HG03060 (cell line): ENCODE data around the gene SHISAL1.
"Not testable (repeated sequence)": the region's sequence is repeated elsewhere in the genome, so short reads cannot be mapped to it uniquely, and the experiment has no call there.

ENCODE experiments used
- ATAC-seq: cut with Tn5 transposase; IDR thresholded peaks from one replicate; pipeline ENCODE4 v1.9.1; 2021; ENCODE audit warnings: low read depth, moderate number of reproducible peaks; ENCODE audit not compliant: unreplicated experiment

SHISAL1 gene

GRCh38 chr22:44305455-44305854 lies 7.3 kb downstream of the SHISAL1 start:
- ATAC-seq: no peak

- no peak for ATAC-seq
Observed at GRCh38 chr22:44304911-44305310, 7.8 kb downstream of the SHISAL1 start.

- no peak for ATAC-seq
Observed at GRCh38 chr22:44304354-44304753, 8.4 kb downstream of the SHISAL1 start.

- not testable (repeated sequence) for ATAC-seq
Observed at GRCh38 chr22:44302363-44302762, 10.4 kb downstream of the SHISAL1 start.

GRCh38 chr22:44301039-44301438 lies 11.7 kb downstream of the SHISAL1 start:
- no peak for ATAC-seq

DNA sequence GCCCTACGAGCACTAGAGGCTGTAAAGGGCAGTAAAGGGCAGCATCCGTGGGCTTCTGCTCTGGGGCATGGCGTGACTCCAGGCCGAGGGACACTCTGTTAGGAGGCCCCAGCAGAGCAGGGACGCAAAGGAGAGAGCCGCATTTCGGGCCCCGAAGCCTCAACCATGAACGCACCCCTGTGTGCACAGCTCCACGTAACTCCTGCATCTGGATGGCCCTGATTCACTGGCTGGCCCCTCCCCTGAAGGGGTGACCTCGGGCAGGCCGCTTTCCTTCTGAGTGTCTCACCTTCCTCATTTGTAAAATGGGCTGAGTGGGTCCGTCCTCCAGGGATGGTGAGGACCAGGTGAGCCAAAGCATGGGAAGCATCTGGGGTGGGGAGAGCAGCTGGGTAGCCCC lies 13.6 kb downstream of the SHISAL1 start:
- ATAC-seq: no peak

DNA sequence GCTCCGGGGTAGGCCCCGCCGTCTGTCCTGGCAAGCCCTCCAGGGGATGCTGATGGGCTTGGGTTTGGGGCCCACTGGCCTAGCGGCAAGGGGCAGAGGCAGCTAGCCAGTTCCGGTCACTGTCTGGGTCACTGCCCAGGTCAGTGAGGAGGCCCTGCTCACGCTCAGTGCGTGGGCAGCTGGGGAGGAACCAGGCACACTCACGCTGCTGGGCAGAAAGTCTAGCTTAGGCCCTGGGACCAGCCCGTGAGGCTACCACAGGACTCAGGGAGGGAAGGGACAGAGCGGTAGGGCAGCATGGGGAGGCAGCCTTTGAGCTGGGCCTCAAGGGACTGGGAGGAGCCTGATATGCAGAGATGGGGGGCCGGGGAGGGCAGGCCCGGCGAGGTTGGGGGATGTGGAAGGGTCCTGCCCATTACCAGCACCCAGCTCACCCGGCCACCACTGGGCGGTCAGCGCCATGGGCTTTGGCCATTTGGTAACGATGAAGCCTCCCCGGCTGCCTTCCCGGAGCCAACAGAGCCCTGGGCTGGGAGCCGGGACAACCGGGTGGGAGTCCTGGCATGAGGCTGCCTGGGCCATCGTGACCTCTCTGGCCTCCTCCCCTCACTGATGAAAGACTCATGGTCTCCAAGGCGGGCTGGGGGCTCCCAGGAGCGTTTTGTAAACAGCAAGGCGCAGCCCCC lies 14.2 kb downstream of the SHISAL1 start:
- no peak for ATAC-seq

DNA sequence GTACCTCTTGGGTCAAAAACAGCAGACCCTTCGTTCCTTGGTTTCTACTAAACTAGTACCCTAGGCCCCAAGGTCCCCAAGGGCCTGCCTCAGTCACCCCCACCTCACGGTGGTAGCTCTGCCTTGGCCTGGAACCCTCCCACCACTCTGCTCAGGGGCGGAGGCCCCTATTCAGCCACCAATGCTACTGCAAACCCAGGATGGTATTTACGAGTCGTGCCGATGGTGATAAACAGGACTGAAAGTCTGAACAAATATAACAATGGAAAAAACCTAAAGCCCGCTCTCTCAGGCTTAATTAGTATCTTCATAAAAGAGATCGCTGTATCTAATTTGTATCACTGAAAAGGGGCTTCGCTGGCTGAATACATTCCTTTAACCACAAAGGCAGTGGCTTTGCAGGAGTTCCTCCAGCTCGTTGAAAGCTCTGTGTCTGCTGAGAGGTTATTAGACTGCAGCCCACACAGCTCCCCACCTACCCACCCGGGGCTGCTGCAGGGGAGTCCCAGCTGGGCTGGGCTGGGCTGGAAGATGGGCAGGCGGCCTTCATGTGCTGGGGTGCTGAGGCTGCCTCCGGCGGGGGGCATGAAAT lies 15.2 kb downstream of the SHISAL1 start:
- no peak for ATAC-seq

- ATAC-seq: no peak
Observed at GRCh38 chr22:44295406-44295805, 17.3 kb downstream of the SHISAL1 start.

DNA sequence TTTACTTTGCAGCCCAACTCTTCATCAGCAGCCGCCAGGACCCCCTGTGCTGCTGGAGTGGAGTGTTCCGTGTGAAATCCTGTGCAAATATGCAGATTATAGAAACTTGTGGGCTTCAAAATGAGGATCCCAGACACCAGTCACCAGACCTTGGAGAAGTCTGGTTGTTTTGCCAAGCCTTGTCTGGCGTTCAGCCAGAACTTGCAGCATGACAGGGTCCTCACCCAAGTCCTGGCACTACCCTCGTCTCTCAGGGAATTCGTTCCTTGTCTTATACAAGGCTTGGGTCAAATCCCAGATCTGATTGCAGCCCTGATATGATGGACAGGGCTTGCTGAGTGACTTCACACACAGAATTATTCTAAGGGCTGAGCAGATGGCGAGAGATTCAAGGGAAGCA lies 18.9 kb downstream of the SHISAL1 start:
- ATAC-seq: no peak

GRCh38 chr22:44293034-44293433 lies 19.7 kb downstream of the SHISAL1 start:
- ATAC-seq: no peak

DNA sequence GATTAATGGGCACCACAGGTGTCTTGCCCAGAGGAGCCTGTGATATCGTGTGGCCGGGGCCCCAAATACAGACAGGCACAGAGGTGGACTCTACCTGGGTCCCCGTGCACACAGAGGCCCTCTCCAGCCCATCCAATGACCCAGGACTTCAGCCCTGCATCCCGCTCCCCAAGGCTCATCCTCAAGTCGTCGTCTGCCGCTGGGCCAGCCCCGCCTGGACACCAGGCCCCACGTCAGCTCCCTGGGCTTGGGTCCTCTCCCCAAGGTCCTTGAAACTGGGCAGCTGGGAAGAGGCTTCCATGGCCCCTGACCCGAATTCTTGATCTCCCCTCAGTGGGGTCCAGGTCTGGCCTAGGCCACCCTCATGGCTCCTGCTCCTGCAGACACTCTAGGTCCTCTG lies 20.2 kb downstream of the SHISAL1 start:
- no peak for ATAC-seq

DNA sequence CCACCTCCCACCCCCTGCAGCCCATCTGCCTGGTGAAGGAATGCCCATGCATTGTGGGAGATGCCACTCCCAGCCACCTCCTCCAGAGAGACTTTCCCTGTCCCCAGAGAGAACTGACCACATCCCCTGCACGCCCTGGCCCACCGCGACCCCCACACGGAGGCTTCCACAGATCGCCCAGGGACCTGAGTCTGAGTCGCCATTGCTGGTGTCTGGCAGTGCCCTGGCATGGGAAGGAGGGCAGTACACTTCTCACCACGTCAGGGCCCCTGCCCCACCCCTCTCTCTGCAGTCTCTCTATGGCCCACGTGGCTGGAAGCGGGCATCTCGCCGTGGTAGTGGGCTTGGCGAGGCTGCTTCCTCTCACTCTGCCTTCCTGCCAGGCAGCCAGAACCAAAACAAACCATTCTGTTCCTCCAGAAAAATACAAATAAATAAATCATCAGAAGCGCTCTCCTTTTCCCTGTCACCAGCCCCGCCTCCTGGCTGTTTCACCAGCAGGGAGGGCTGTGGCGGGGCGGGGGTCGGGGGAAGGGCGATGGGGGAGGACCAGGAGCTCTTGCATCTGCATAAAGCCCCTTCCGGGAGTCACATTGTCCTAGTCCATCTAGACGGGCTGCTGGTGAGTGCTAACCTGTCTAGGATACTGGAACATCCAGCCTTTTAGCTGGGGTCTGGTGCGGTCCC lies 20.9 kb downstream of the SHISAL1 start:
- no peak for ATAC-seq

DNA sequence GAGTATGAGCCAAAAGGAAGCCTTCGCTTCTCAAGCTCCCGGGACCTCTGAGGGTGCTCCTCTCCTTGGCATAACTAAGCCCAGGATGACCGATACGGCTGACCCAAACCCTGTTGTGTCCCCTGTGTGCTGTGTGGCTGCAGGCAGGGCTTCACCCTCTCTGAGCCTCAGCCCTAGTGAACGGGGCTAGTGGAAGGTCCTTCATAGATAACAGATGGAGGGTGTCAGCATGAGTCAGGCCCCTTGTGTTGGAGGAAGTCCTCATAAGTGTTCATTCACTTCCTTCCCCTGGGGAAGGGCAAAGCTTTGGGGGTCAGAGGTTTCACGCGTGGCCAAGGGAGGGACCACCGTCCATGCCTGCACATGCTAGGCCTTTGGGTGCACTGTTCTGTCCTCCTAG lies 21.5 kb downstream of the SHISAL1 start:
- no peak for ATAC-seq

- ATAC-seq: no peak
Observed at GRCh38 chr22:44289414-44290171, 23.2 kb downstream of the SHISAL1 start.

GRCh38 chr22:44288913-44289312 lies 23.8 kb downstream of the SHISAL1 start:
- no peak for ATAC-seq

- ATAC-seq: no peak
Observed at GRCh38 chr22:44287741-44288140, 25.0 kb downstream of the SHISAL1 start.

GRCh38 chr22:44287121-44287693 lies 25.5 kb downstream of the SHISAL1 start:
- no peak for ATAC-seq

DNA sequence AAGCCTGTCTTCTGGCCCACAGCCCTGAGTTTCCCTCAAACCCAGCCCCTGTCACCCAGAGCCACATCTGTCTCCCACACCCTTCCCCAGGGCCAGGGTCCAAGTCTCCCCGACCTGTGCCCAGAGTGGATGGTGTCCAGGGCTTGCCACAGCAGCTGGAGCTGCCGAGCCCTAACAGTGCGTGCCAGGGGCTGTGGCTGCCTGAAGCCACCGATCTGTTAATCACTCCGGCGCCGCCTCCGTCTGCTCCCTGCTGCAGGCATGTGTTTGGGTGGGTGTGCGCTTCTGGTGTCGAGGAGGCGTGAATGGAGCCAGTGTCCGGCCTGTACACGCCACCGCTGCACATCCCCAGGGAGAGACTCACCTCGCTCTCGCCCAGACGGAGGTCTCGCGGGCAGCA lies 26.1 kb downstream of the SHISAL1 start:
- ATAC-seq: no peak

DNA sequence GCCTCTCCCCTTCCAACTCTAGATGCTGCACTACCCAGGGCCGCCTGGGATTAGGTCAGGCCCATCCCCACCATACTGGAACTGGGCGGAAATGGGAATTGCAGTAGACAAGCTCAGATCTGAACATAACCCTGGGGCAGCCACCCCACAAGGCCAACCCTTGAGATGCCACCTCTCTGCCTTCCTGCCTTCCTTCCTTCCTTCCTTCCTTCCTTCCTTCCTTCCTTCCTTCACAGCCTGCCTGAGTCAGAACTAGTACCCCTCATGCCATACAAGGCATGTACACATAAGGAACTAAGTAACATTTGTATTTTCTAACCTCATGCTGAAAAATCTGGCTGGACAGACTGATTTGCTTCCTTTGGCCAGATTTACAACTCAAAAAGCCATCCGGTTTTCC lies 28.0 kb downstream of the SHISAL1 start:
- ATAC-seq: no peak
